ENCODE results near the gene PHTF2. TPM values are rescaled to one million over a fixed set of nuclear protein-coding genes. Genes with fewer than 3 reads are reported as not detected.

PHTF2 gene
- polyA plus RNA-seq, 1 donor (not counting 4 experiments of a cell fraction or from before 2014, with no cell fraction given), result 24.1 TPM

- dilution Hi-C loops (cut with MboI; ENCODE audit: extremely low pct_ligation_motif_present, low sequenced_read_pairs), result no loop called here
- H3K27ac ChIP-seq (ENCODE audit: control insufficient read depth, insufficient read depth, low read length), result no peak overlapping the region
- H4K20me1 ChIP-seq (ENCODE audit: control insufficient read depth, extremely low read depth, insufficient read depth, low read length), result no peaks in the 10 kb centered on the region
- no peak overlapping the region for H3K9ac ChIP-seq (ENCODE audit: control insufficient read depth, extremely low read depth, insufficient read depth, low read length)
- no peak overlapping the region for H3K4me3 ChIP-seq (ENCODE audit: control insufficient read depth in 2 of 3, extremely low read depth in 1 of 3, insufficient read depth in 2 of 3, low read depth in 1 of 3, low read length in 3 of 3)
- H3K4me1 ChIP-seq (ENCODE audit: control insufficient read depth, extremely low read depth, insufficient read depth, low read length), result no peaks in the 10 kb centered on the region
- no peaks in the 10 kb centered on the region for H3K9me1 ChIP-seq (ENCODE audit: control insufficient read depth, extremely low read depth, insufficient read depth, low read length)
- H3K9me3 ChIP-seq (ENCODE audit: control insufficient read depth, low read depth, low read length), result no peaks in the 10 kb centered on the region
- no peak overlapping the region for H3K4me2 ChIP-seq (ENCODE audit: control insufficient read depth, extremely low read depth, insufficient read depth, low read depth, low read length)
- no peaks in the 10 kb centered on the region for H3K79me2 ChIP-seq (ENCODE audit: control insufficient read depth, insufficient read depth, low read length)
- no peak for DNase-seq (ENCODE audit: low read depth, low spot score)
- no peak for TF ChIP-seq CTCF (optimal IDR thresholded peaks at IDR 0.05 in 1 of 3, IDR thresholded peaks at IDR 0.05 in 1 of 3, conservative IDR thresholded peaks at IDR 0.05 in 1 of 3; ENCODE audit: extremely low read depth in 1 of 3, insufficient read depth in 2 of 3, low read length in 3 of 3)
- no peak for TF ChIP-seq EZH2 (IDR thresholded peaks at IDR 0.05; ENCODE audit: low read length)
- H3K36me3 ChIP-seq (ENCODE audit: control insufficient read depth in 2 of 2, extremely low read depth in 1 of 2, insufficient read depth in 2 of 2, low read length in 2 of 2), result no peaks in the 10 kb centered on the region
- no peaks in the 10 kb centered on the region for H3K27me3 ChIP-seq (ENCODE audit: control insufficient read depth, extremely low read depth, insufficient read depth, low read length)
- no peak for FAIRE-seq
- H2AFZ ChIP-seq (ENCODE audit: control insufficient read depth, low read length), result no peak overlapping the region
Measured at GRCh38 chr7:77786741-77787140, 11.8 kb upstream of the PHTF2 start.

GRCh38 chr7:77788327-77788902 is 10.2 kb upstream of the PHTF2 start:
- FAIRE-seq (no peak), DNase-seq (ENCODE audit: low read depth, low spot score) (no peak)
- TF ChIP-seq CTCF (optimal IDR thresholded peaks at IDR 0.05 in 1 of 3, IDR thresholded peaks at IDR 0.05 in 1 of 3, conservative IDR thresholded peaks at IDR 0.05 in 1 of 3; ENCODE audit: extremely low read depth in 1 of 3, insufficient read depth in 2 of 3, low read length in 3 of 3), result no peak
- no peak for TF ChIP-seq EZH2 (IDR thresholded peaks at IDR 0.05; ENCODE audit: low read length)
- Histone ChIP-seq H4K20me1 (ENCODE audit: control insufficient read depth, extremely low read depth, insufficient read depth, low read length) (no peaks in the 10 kb centered on the region), H3K9ac (ENCODE audit: control insufficient read depth, extremely low read depth, insufficient read depth, low read length) (no peak overlapping the region), H3K27ac (ENCODE audit: control insufficient read depth, insufficient read depth, low read length) (no peak overlapping the region), H3K36me3 (ENCODE audit: control insufficient read depth in 2 of 2, extremely low read depth in 1 of 2, insufficient read depth in 2 of 2, low read length in 2 of 2) (no peaks in the 10 kb centered on the region), H3K27me3 (ENCODE audit: control insufficient read depth, extremely low read depth, insufficient read depth, low read length) (no peaks in the 10 kb centered on the region), H2AFZ (ENCODE audit: control insufficient read depth, low read length) (no peak overlapping the region), H3K79me2 (ENCODE audit: control insufficient read depth, insufficient read depth, low read length) (no peaks in the 10 kb centered on the region), H3K4me1 (ENCODE audit: control insufficient read depth, extremely low read depth, insufficient read depth, low read length) (no peaks in the 10 kb centered on the region), H3K4me3 (ENCODE audit: control insufficient read depth in 2 of 3, extremely low read depth in 1 of 3, insufficient read depth in 2 of 3, low read depth in 1 of 3, low read length in 3 of 3) (no peak overlapping the region), H3K4me2 (ENCODE audit: control insufficient read depth, extremely low read depth, insufficient read depth, low read depth, low read length) (no peak overlapping the region), H3K9me1 (ENCODE audit: control insufficient read depth, extremely low read depth, insufficient read depth, low read length) (no peaks in the 10 kb centered on the region), H3K9me3 (ENCODE audit: control insufficient read depth, low read depth, low read length) (no peaks in the 10 kb centered on the region)
- dilution Hi-C loops (cut with MboI; ENCODE audit: extremely low pct_ligation_motif_present, low sequenced_read_pairs), result no loop called here
